A673 (cell line): Measurements from ENCODE around the gene TIAM1.

Experiments
- CTCF ChIP-seq: fragments of 300-800, 200-600 bp; sonication (generic); conservative IDR thresholded peaks from 2 replicates; pipeline ENCODE4 v1.5.1; 2017; ENCODE audit warnings: low read depth, mild to moderate bottlenecking, antibody characterized with exemption, low read length, moderate library complexity, mixed read lengths
- EZH2 ChIP-seq: fragments of 200-600 bp; sonication (generic); IDR thresholded peaks from 2 replicates; pipeline ENCODE4 v1.6.1; 2017; ENCODE audit warnings: borderline replicate concordance, low read depth, mild to moderate bottlenecking, mixed read lengths, antibody characterized with exemption, low read length; ENCODE audit not compliant: poor library complexity, severe bottlenecking

GRCh38 chr21:31133243-31133830, 210.7 kb downstream of the TIAM1 start:
- TF ChIP-seq CTCF: no peak
- no peak for TF ChIP-seq EZH2
